Measurements from ENCODE around the gene DAPK2. TPM values are rescaled to one million over a fixed set of nuclear protein-coding genes. Genes with fewer than 3 reads are reported as not detected.

Gene DAPK2
- total and polyA plus RNA-seq, 2 of the 4 experiments (the other 2 are of a cell fraction), result 0.34 to 0.36 TPM

DNA sequence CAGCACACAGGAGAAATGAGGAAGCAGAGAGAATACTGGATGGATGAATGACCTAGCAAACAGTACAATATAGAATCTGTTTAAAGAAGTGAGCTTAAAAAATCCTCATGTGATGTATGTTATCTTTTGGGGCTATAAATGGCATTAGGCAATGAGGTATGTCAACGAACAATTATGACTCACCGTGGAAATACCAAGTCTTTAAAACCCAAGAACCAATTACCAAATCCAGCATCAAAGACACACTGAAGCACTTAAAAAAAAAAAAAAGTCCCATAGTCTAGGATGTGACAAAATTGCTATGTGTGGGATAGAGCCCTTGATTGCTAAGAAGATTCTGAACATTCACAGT is 176.3 kb downstream of the DAPK2 start:
- no peak overlapping the region for H2BK15ac ChIP-seq (ENCODE audit: low read depth, low read length)
- ChIA-PET CTCF (interaction anchor here (0.9 kb wide), 1 partner anchor 44 kb away, joined by 3 read pairs; no protein-coding TSS in a partner anchor), POLR2A (ENCODE audit: unreplicated experiment) (no interaction called here)
- no TSS peak for BruUV-seq (replicated peaks)
- no peak overlapping the region for H3K4ac ChIP-seq (ENCODE audit: low read depth, low read length)
- H3K4me3 ChIP-seq (ENCODE audit: insufficient read depth, low read depth, low read length), result no peak overlapping the region
- no peak overlapping the region for H2AK9ac ChIP-seq (replicated peaks; ENCODE audit: low read depth, low read length, poor library complexity)
- dilution Hi-C loops (cut with HindIII; ENCODE audit: low sequenced_read_pairs, unreplicated experiment), result no loop called here
- H3K27ac ChIP-seq (ENCODE audit: insufficient read depth, low read length), result no peak overlapping the region
- H3K9ac ChIP-seq (ENCODE audit: low read depth, low read length), result no peak overlapping the region
- H3K18ac ChIP-seq (ENCODE audit: low read depth, low read length), result no peak overlapping the region
- H3K36me3 ChIP-seq (ENCODE audit: control insufficient read depth, insufficient read depth, low read length), result no peaks in the 10 kb centered on the region
- no peaks in the 10 kb centered on the region for H3K79me1 ChIP-seq (ENCODE audit: low read depth in 1 of 2, low read length in 2 of 2)
- H3K9me3 ChIP-seq (ENCODE audit: control insufficient read depth, insufficient read depth, low read length), result peaks cover 4% of the 10 kb centered on the region; the same call in 1 of the 2 replicates
- peaks cover 2% of the 10 kb centered on the region; the same call in 1 of the 2 replicates for H3K4me1 ChIP-seq (ENCODE audit: control insufficient read depth, insufficient read depth, low read length)
- no peak overlapping the region for H2AFZ ChIP-seq (replicated peaks; ENCODE audit: low read length, poor library complexity)
- peaks cover 6% of the 10 kb centered on the region; the same call in 1 of the 2 replicates for H3K27me3 ChIP-seq (ENCODE audit: control insufficient read depth, insufficient read depth, low read length)
- H2BK5ac ChIP-seq (ENCODE audit: low read depth, low read length, poor library complexity, severe bottlenecking), result no peak overlapping the region
- no peak overlapping the region for H2BK120ac ChIP-seq (ENCODE audit: low read depth, low read length)
- no peak overlapping the region for H4K91ac ChIP-seq (ENCODE audit: insufficient read depth, low read depth, low read length)
- no peak overlapping the region for H3K14ac ChIP-seq (replicated peaks; ENCODE audit: low read depth, low read length)
- no peak overlapping the region for H4K8ac ChIP-seq (ENCODE audit: low read depth in 2 of 2, low read length in 2 of 2)
- peaks cover 13% of the 10 kb centered on the region; the same call in 1 of the 2 replicates for H4K20me1 ChIP-seq (ENCODE audit: insufficient read depth, low read length)
- no peak overlapping the region for H3K4me2 ChIP-seq (ENCODE audit: low read depth, low read length)
- H3K56ac ChIP-seq (ENCODE audit: extremely low read depth, insufficient read depth, low read length), result no peak overlapping the region
- DNase-seq (no peak), ATAC-seq (ENCODE audit: low read depth) (no peak)
- H2BK20ac ChIP-seq (ENCODE audit: low read depth, low read length), result no peak overlapping the region
- intact Hi-C loops (cut with micrococcal nuclease), result no loop called here
- in situ Hi-C loops (cut with MboI; ENCODE audit: low sequenced_read_pairs), result loop anchor here (25.0 kb wide), 1 partner anchor 167 kb away; the partner anchor contains the start of gene DAPK2
- no peak overlapping the region for H4K5ac ChIP-seq (ENCODE audit: low read depth, low read length)
- no peak for TF ChIP-seq CHD1 (IDR thresholded peaks at IDR 0.05; ENCODE audit: low read depth, low read length)
- TF ChIP-seq CEBPB (IDR thresholded peaks at IDR 0.05; ENCODE audit: low read depth, low read length), result no peak
- no peak for TF ChIP-seq ELK1 (IDR thresholded peaks at IDR 0.05; ENCODE audit: borderline replicate concordance, low read depth, low read length)
- TF ChIP-seq FOS (IDR thresholded peaks at IDR 0.05; ENCODE audit: low read depth, low read length), result no peak
- TF ChIP-seq, protein P1, sequence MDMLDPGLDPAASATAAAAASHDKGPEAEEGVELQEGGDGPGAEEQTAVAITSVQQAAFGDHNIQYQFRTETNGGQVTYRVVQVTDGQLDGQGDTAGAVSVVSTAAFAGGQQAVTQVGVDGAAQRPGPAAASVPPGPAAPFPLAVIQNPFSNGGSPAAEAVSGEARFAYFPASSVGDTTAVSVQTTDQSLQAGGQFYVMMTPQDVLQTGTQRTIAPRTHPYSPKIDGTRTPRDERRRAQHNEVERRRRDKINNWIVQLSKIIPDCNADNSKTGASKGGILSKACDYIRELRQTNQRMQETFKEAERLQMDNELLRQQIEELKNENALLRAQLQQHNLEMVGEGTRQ (IDR thresholded peaks at IDR 0.05; ENCODE audit: low read depth, low read length), result no peak
- WGBS, 2 experiments (ENCODE audit: extremely low coverage in 2 of 2, insufficient read length in 1 of 2), result no CpG with 5 or more reads among the region's 2 CpGs
- H3K9me1 ChIP-seq (ENCODE audit: insufficient read depth, low read length), result 0 out of 2 replicates have a peak, but pooled peaks cover 3% of the 10 kb centered on the region
- no peak overlapping the region for H3K23ac ChIP-seq (ENCODE audit: low read depth, low read length)
- no peak overlapping the region for H2AK5ac ChIP-seq (ENCODE audit: low read depth, low read length)
